Stimulated activated CD4-positive, alpha-beta T cell treated with anti-CD3 and anti-CD28 coated beads, Interleukin-1b, Interleukin-23, amount 100 ng/mL, for 24 hours (primary cell): Measurements from ENCODE around the gene KCNC3.

Source experiments
- DNase-seq, 4 experiments: peaks; one replicate each; pipeline ENCODE4 v3.0.0-alpha.2; 2020; ENCODE audit warnings: low read depth in 4 of 4, low spot score in 1 of 4

KCNC3 gene

GRCh38 chr19:50312967-50313811, 16.0 kb downstream of the KCNC3 start:
- DNase-seq = no peak

GRCh38 chr19:50311723-50312635, 17.2 kb downstream of the KCNC3 start:
- no peak for DNase-seq

GRCh38 chr19:50310759-50311465, 18.3 kb downstream of the KCNC3 start:
- no peak for DNase-seq

- DNase-seq = no peak
Measured at GRCh38 chr19:50309396-50310125, 19.6 kb downstream of the KCNC3 start.

- DNase-seq = no peak
Measured at GRCh38 chr19:50308991-50309390, 20.2 kb downstream of the KCNC3 start.

- no peak for DNase-seq
Measured at GRCh38 chr19:50303558-50303957, 25.6 kb downstream of the KCNC3 start.

GRCh38 chr19:50301607-50301971, 27.6 kb downstream of the KCNC3 start:
- no peak for DNase-seq

GRCh38 chr19:50300814-50301606, 28.2 kb downstream of the KCNC3 start:
- DNase-seq = no peak

- no peak for DNase-seq
Measured at GRCh38 chr19:50300051-50300450, 29.1 kb downstream of the KCNC3 start.

GRCh38 chr19:50293263-50294004, 35.7 kb downstream of the KCNC3 start:
- DNase-seq = no peak

- no peak for DNase-seq
Measured at GRCh38 chr19:50292216-50292827, 36.9 kb downstream of the KCNC3 start.

GRCh38 chr19:50290775-50291174, 38.4 kb downstream of the KCNC3 start:
- DNase-seq = no peak

GRCh38 chr19:50290011-50290410, 39.2 kb downstream of the KCNC3 start:
- no peak for DNase-seq

GRCh38 chr19:50288954-50289353, 40.2 kb downstream of the KCNC3 start:
- DNase-seq = no peak

- no peak for DNase-seq
Measured at GRCh38 chr19:50287331-50287730, 41.8 kb downstream of the KCNC3 start.

- DNase-seq = no peak
Measured at GRCh38 chr19:50286443-50286842, 42.7 kb downstream of the KCNC3 start.

- no peak for DNase-seq
Measured at GRCh38 chr19:50285833-50286232, 43.3 kb downstream of the KCNC3 start.

GRCh38 chr19:50281491-50281890, 47.7 kb downstream of the KCNC3 start:
- DNase-seq = no peak

- no peak for DNase-seq
Measured at GRCh38 chr19:50280983-50281382, 48.2 kb downstream of the KCNC3 start.
